Measurements from ENCODE around the gene UNC5C. TPM values are rescaled to one million over a fixed set of nuclear protein-coding genes. Genes with fewer than 3 reads are reported as not detected.
A peak's percentile ranks its signal among the peaks of the same experiment; 100 is the strongest.

UNC5C gene
- total and polyA plus RNA-seq, 8 donors, result 0.13 to 14.3 (median 2.0) TPM

GRCh38 chr4:95256108-95256835 lies 292.5 kb downstream of the UNC5C start:
- intact Hi-C loops (cut with DNase I; ENCODE audit: low total_unique reads), result no loop called here

GRCh38 chr4:95255396-95256107 lies 293.2 kb downstream of the UNC5C start:
- intact Hi-C loops (cut with DNase I; ENCODE audit: low total_unique reads), result no loop called here
- Histone ChIP-seq H3K9me3 (no peaks in the 10 kb centered on the region), H3K4me3 (no peak overlapping the region), H3K36me3 (no peaks in the 10 kb centered on the region), H3K27me3 (no peaks in the 10 kb centered on the region), H3K4me1 (no peaks in the 10 kb centered on the region), H3K27ac (no peak overlapping the region)
- peak in 1 of 2 donors; percentile 8 for DNase-seq
- WGBS, 5 donors, result 73 to 81% (median 76%) methylated on average over 8 of the region's 8 CpGs
- no peak for TF ChIP-seq CTCF (IDR thresholded peaks at IDR 0.05)
- TF ChIP-seq POLR2AphosphoS5 (IDR thresholded peaks at IDR 0.05), result no peak
- TF ChIP-seq EP300 (IDR thresholded peaks at IDR 0.05), result no peak
- TF ChIP-seq POLR2A (IDR thresholded peaks at IDR 0.05), result no peak

More at GRCh38 chr4:95256108-95256835, 292.5 kb downstream of the UNC5C start:
- WGBS, 5 donors, result 73 to 90% (median 80%) methylated on average over 5 to 6 of the region's 6 CpGs
- Histone ChIP-seq H3K4me1 (no peaks in the 10 kb centered on the region), H3K4me3 (no peak overlapping the region), H3K36me3 (no peaks in the 10 kb centered on the region), H3K27ac (no peak overlapping the region), H3K9me3 (no peaks in the 10 kb centered on the region), H3K27me3 (no peaks in the 10 kb centered on the region)
- no peak for DNase-seq
- TF ChIP-seq POLR2AphosphoS5 (IDR thresholded peaks at IDR 0.05) (no peak), CTCF (IDR thresholded peaks at IDR 0.05) (no peak), POLR2A (IDR thresholded peaks at IDR 0.05) (no peak), EP300 (IDR thresholded peaks at IDR 0.05) (no peak)

- H3K4me3 ChIP-seq, result no peak overlapping the region
- 55 to 72% (median 61%) methylated on average over 2 of the region's 2 CpGs for WGBS, 5 donors
- H3K36me3 ChIP-seq, result no peaks in the 10 kb centered on the region
- H3K27me3 ChIP-seq, result no peaks in the 10 kb centered on the region
- no peak overlapping the region for H3K27ac ChIP-seq
- no peak for DNase-seq
- H3K9me3 ChIP-seq, result no peaks in the 10 kb centered on the region
- TF ChIP-seq POLR2AphosphoS5 (IDR thresholded peaks at IDR 0.05) (no peak), EP300 (IDR thresholded peaks at IDR 0.05) (no peak), CTCF (IDR thresholded peaks at IDR 0.05) (no peak), POLR2A (IDR thresholded peaks at IDR 0.05) (no peak)
- H3K4me1 ChIP-seq, result no peaks in the 10 kb centered on the region
- intact Hi-C loops (cut with DNase I; ENCODE audit: low total_unique reads), result no loop called here
These were observed 297.2 kb downstream of the UNC5C start for GRCh38 chr4:95251568-95251967.

GRCh38 chr4:95250544-95251137 lies 298.1 kb downstream of the UNC5C start:
- Histone ChIP-seq H3K9me3 (no peaks in the 10 kb centered on the region), H3K4me3 (no peak overlapping the region), H3K4me1 (no peaks in the 10 kb centered on the region), H3K27ac (no peak overlapping the region), H3K36me3 (no peaks in the 10 kb centered on the region), H3K27me3 (no peaks in the 10 kb centered on the region)
- WGBS, 5 donors, result 64 to 70% (median 66%) methylated on average over 7 of the region's 7 CpGs
- no peak for TF ChIP-seq CTCF (IDR thresholded peaks at IDR 0.05)
- TF ChIP-seq POLR2AphosphoS5 (IDR thresholded peaks at IDR 0.05), result no peak
- no peak for TF ChIP-seq POLR2A (IDR thresholded peaks at IDR 0.05)
- DNase-seq, result peak in 1 of 2 donors; percentile 8
- intact Hi-C loops (cut with DNase I; ENCODE audit: low total_unique reads), result no loop called here
